H9 (cell line): ENCODE results near the gene BIRC6. TPM values are rescaled to one million over a fixed set of nuclear protein-coding genes. Genes with fewer than 3 reads are reported as not detected.

ENCODE experiments used
- DNase-seq: peaks from one replicate; pipeline ENCODE4 v3.0.0-alpha.2; 2017
- H2AFZ ChIP-seq: one replicate; pipeline ENCODE4 v1.6.1; 2013; ENCODE audit warnings: mild to moderate bottlenecking, low read length, control low read depth, moderate library complexity
- H2AK5ac ChIP-seq: 2 replicates; pipeline ENCODE4 v1.6.1; 2013; ENCODE audit warnings: low read length, control low read depth, mixed read lengths; ENCODE audit not compliant: insufficient read length
- H2BK120ac ChIP-seq: one replicate; pipeline ENCODE4 v1.6.1; 2013; ENCODE audit warnings: low read depth, mild to moderate bottlenecking, low read length, control low read depth, inconsistent platforms; ENCODE audit not compliant: poor library complexity, severe bottlenecking
- H2BK12ac ChIP-seq: 2 replicates; pipeline ENCODE4 v1.6.1; 2013; ENCODE audit warnings: low read length, control low read depth, mixed read lengths, low read depth; ENCODE audit not compliant: insufficient read length
- H2BK15ac ChIP-seq: 2 replicates; pipeline ENCODE4 v1.6.1; 2013; ENCODE audit warnings: low read depth, low read length, control low read depth
- H2BK20ac ChIP-seq: one replicate; pipeline ENCODE4 v1.6.1; 2013; ENCODE audit warnings: low read depth, mild to moderate bottlenecking, low read length, control low read depth, inconsistent platforms; ENCODE audit not compliant: poor library complexity, severe bottlenecking
- H2BK5ac ChIP-seq: 2 replicates; pipeline ENCODE4 v1.6.1; 2013; ENCODE audit warnings: low read length, control low read depth, mixed read lengths; ENCODE audit not compliant: insufficient read length
- H3K14ac ChIP-seq: 2 replicates; pipeline ENCODE4 v1.6.1; 2013; ENCODE audit warnings: low read length, control low read depth; ENCODE audit not compliant: insufficient read depth
- H3K18ac ChIP-seq: 2 replicates; pipeline ENCODE4 v1.6.1; 2013; ENCODE audit warnings: low read depth, mild to moderate bottlenecking, mixed read lengths, low read length, control low read depth; ENCODE audit not compliant: insufficient read length
- H3K23ac ChIP-seq: 2 replicates; pipeline ENCODE4 v1.6.1; 2013; ENCODE audit warnings: low read length, control low read depth, mixed read lengths, low read depth; ENCODE audit not compliant: insufficient read length
- H3K23me2 ChIP-seq: 2 replicates; pipeline ENCODE4 v1.6.1; 2013; ENCODE audit warnings: low read depth, mild to moderate bottlenecking, mixed read lengths, low read length, control low read depth; ENCODE audit not compliant: insufficient read length, poor library complexity, severe bottlenecking
- H3K27ac ChIP-seq: 2 replicates; pipeline ENCODE4 v1.5.1; 2013; ENCODE audit warnings: low read length, control low read depth, mixed read lengths, low read depth; ENCODE audit not compliant: insufficient read length
- H3K27me3 ChIP-seq: 2 replicates; pipeline ENCODE4 v1.6.1; 2013; ENCODE audit warnings: low read length, control low read depth, inconsistent platforms; ENCODE audit not compliant: insufficient read depth
- H3K4ac ChIP-seq: 2 replicates; pipeline ENCODE4 v1.6.1; 2013; ENCODE audit warnings: low read depth, mild to moderate bottlenecking, control low read depth, inconsistent platforms, low read length, moderate library complexity
- H3K4me1 ChIP-seq: 2 replicates; pipeline ENCODE4 v1.6.1; 2013; ENCODE audit warnings: low read length, control low read depth, inconsistent platforms; ENCODE audit not compliant: insufficient read depth
- H3K4me2 ChIP-seq: 2 replicates; pipeline ENCODE4 v1.6.1; 2013; ENCODE audit warnings: low read length, control low read depth, mixed read lengths; ENCODE audit not compliant: insufficient read length, insufficient read depth
- H3K56ac ChIP-seq: 2 replicates; pipeline ENCODE4 v1.6.1; 2013; ENCODE audit warnings: low read depth, mild to moderate bottlenecking, mixed read lengths, low read length, control low read depth; ENCODE audit not compliant: insufficient read length
- H3K79me1 ChIP-seq: 2 replicates; pipeline ENCODE4 v1.6.1; 2013; ENCODE audit warnings: low read depth, mild to moderate bottlenecking, moderate library complexity, low read length, control low read depth, inconsistent platforms; ENCODE audit not compliant: insufficient read depth, poor library complexity, severe bottlenecking
- H3K79me2 ChIP-seq: 2 replicates; pipeline ENCODE4 v1.6.1; 2013; ENCODE audit warnings: low read length, control low read depth, inconsistent platforms; ENCODE audit not compliant: insufficient read depth
- H3K9ac ChIP-seq: 2 replicates; pipeline ENCODE4 v1.6.1; 2013; ENCODE audit warnings: low read length, control low read depth, mixed read lengths; ENCODE audit not compliant: insufficient read length; ENCODE audit errors: extremely low read depth
- H3K9me3 ChIP-seq: one replicate; pipeline ENCODE4 v1.6.1; 2013; ENCODE audit warnings: low read depth, low read length, inconsistent platforms; ENCODE audit not compliant: control insufficient read depth
- H3T11ph ChIP-seq: one replicate; pipeline ENCODE4 v1.6.1; 2013; ENCODE audit warnings: mild to moderate bottlenecking, low read length, control low read depth, inconsistent platforms
- H4K20me1 ChIP-seq: one replicate; pipeline ENCODE4 v1.6.1; 2013; ENCODE audit not compliant: control insufficient read depth, insufficient read length, insufficient read depth
- H4K5ac ChIP-seq: 2 replicates; pipeline ENCODE4 v1.6.1; 2013; ENCODE audit warnings: low read depth, mild to moderate bottlenecking, mixed read lengths, low read length, control low read depth; ENCODE audit not compliant: insufficient read length
- H4K8ac ChIP-seq: replicated peaks from 2 replicates; pipeline ENCODE4 v1.6.1; 2013; ENCODE audit warnings: low read length, control low read depth, mixed read lengths, low read depth; ENCODE audit not compliant: insufficient read length
- H4K91ac ChIP-seq: 2 replicates; pipeline ENCODE4 v1.6.1; 2013; ENCODE audit warnings: low read depth, mild to moderate bottlenecking, moderate library complexity, mixed read lengths, low read length, control low read depth; ENCODE audit not compliant: insufficient read length
- H3K27ac Mint-ChIP-seq, 3 experiments: 2 replicates in 2 of 3; 3 replicates in 1 of 3; pipeline ENCODE4 v1.8.0; 2020 to 2021; ENCODE audit warnings: mixed read lengths in 3 of 3, mild to moderate bottlenecking in 1 of 3, moderate library complexity in 1 of 3
- H3K27me3 Mint-ChIP-seq: 2 replicates; pipeline ENCODE4 v1.8.0; 2021; ENCODE audit warnings: low read depth, mild to moderate bottlenecking, moderate library complexity, mixed read lengths
- H3K36me3 Mint-ChIP-seq, 3 experiments: 2 replicates in 2 of 3; 3 replicates in 1 of 3; pipeline ENCODE4 v1.8.0; 2020 to 2021; ENCODE audit warnings: low read depth in 3 of 3, mixed read lengths in 3 of 3; ENCODE audit not compliant: insufficient read depth in 1 of 3
- H3K4me1 Mint-ChIP-seq, 2 experiments: 2 replicates each; pipeline ENCODE4 v1.8.0; 2020; ENCODE audit warnings: mixed read lengths in 2 of 2
- H3K4me3 Mint-ChIP-seq, 2 experiments: 2 replicates in 1 of 2; 3 replicates in 1 of 2; pipeline ENCODE4 v1.8.0; 2020 to 2021; ENCODE audit warnings: mild to moderate bottlenecking in 2 of 2, mixed read lengths in 2 of 2, moderate library complexity in 1 of 2
- H3K9me3 Mint-ChIP-seq, 2 experiments: 2 replicates in 1 of 2; 3 replicates in 1 of 2; pipeline ENCODE4 v1.8.0; 2020; ENCODE audit warnings: mild to moderate bottlenecking in 2 of 2, mixed read lengths in 2 of 2, moderate library complexity in 1 of 2
- CTCF ChIP-seq: fragments of 200-600 bp; sonication (generic); conservative IDR thresholded peaks from 3 replicates; pipeline ENCODE4 v1.8.0; 2021; ENCODE audit warnings: antibody characterized with exemption, mild to moderate bottlenecking
- WGBS: extraction: QIAGEN DNeasy Blood & Tissue Kit; methylation state at CpG from one replicate; pipeline ENCODE4 v1.1.7; 2013; ENCODE audit warnings: missing lambda C conversion rate, low lambda C conversion rate, mixed read lengths; ENCODE audit not compliant: insufficient read length; ENCODE audit errors: extremely low coverage; 5-methylcytosine and 5-hydroxymethylcytosine counted together
- total RNA-seq: library from RNA; stranded (reverse); gene quantifications from 2 replicates; pipeline ENCODE4 v1.2.1, GENCODE V29; 2021

Gene BIRC6
- total RNA-seq, 1 experiment from 2014 or later: 78.8 TPM

- no peaks in the 10 kb centered on the region for H3K27me3 ChIP-seq
- H3K79me1 ChIP-seq: no peaks in the 10 kb centered on the region
- no peak overlapping the region for H3T11ph ChIP-seq
- H3K14ac ChIP-seq: no peak overlapping the region
- H3K9ac ChIP-seq: no peak overlapping the region
- no peak overlapping the region for H4K91ac ChIP-seq
- WGBS: no CpG with 5 or more reads among the region's 3 CpGs
- no peaks in the 10 kb centered on the region for H3K23me2 ChIP-seq
- H3K4me1 ChIP-seq: no peaks in the 10 kb centered on the region; the same call in 1 of the 2 replicates
- TF ChIP-seq CTCF: no peak
- H2BK120ac ChIP-seq: no peak overlapping the region
- H2AFZ ChIP-seq: no peak overlapping the region
- Mint-ChIP-seq H3K27ac (0 out of 7 replicates have a peak overlapping the region, but pooled peaks of 1 of the 3 experiments have one; percentile 24), H3K27me3 (no peaks in the 10 kb centered on the region), H3K4me3 (no peak overlapping the region), H3K36me3 (peaks cover 3 to 28% (median 19%) of the 10 kb centered on the region in 3 experiments; a peak in 6 of 7 replicates), H3K9me3 (no peaks in the 10 kb centered on the region), H3K4me1 (no peaks in the 10 kb centered on the region)
- H2AK5ac ChIP-seq: no peak overlapping the region
- no peaks in the 10 kb centered on the region for H3K9me3 ChIP-seq
- H3K23ac ChIP-seq: no peak overlapping the region
- no peaks in the 10 kb centered on the region for H4K20me1 ChIP-seq
- no peak overlapping the region for H4K8ac ChIP-seq
- no peaks in the 10 kb centered on the region for H3K79me2 ChIP-seq
- no peak overlapping the region for H2BK12ac ChIP-seq
- DNase-seq: no peak
- H2BK15ac ChIP-seq: no peak overlapping the region
- no peak overlapping the region for H3K27ac ChIP-seq
- no peak overlapping the region for H2BK5ac ChIP-seq
- H3K18ac ChIP-seq: no peak overlapping the region
- H4K5ac ChIP-seq: no peak overlapping the region
- H2BK20ac ChIP-seq: no peak overlapping the region
- H3K4ac ChIP-seq: no peak overlapping the region
- H3K56ac ChIP-seq: no peak overlapping the region
- H3K4me2 ChIP-seq: no peak overlapping the region
Observed at GRCh38 chr2:32453242-32454062, 96.6 kb downstream of the BIRC6 start.
